Measurements from ENCODE around the gene ANKRD50.

ANKRD50 gene

GRCh38 chr4:124712372-124713184 is at the start of gene ANKRD50:
Gene ANKRD50, minus strand, starts transcription at chr4:124712732. Its CDS starts 2,221 bp downstream, at chr4:124710511.
- peak; percentile 26 for DNase-seq (ENCODE audit: low read depth)

- no peak for DNase-seq (ENCODE audit: low read depth)
Observed at GRCh38 chr4:124757126-124757525, 44.6 kb upstream of the ANKRD50 start.

GRCh38 chr4:124754681-124755080 is 42.1 kb upstream of the ANKRD50 start:
- DNase-seq (ENCODE audit: low read depth), result no peak

GRCh38 chr4:124753941-124754581 is 41.5 kb upstream of the ANKRD50 start:
- no peak for DNase-seq (ENCODE audit: low read depth)

- DNase-seq (ENCODE audit: low read depth), result no peak
Observed at GRCh38 chr4:124749421-124749820, 36.9 kb upstream of the ANKRD50 start.

- no peak for DNase-seq (ENCODE audit: low read depth)
Observed at GRCh38 chr4:124748965-124749364, 36.4 kb upstream of the ANKRD50 start.

- no peak for DNase-seq (ENCODE audit: low read depth)
Observed at GRCh38 chr4:124745985-124746801, 33.7 kb upstream of the ANKRD50 start.

GRCh38 chr4:124743711-124744110 is 31.2 kb upstream of the ANKRD50 start:
- no peak for DNase-seq (ENCODE audit: low read depth)

GRCh38 chr4:124740501-124740900 is 28.0 kb upstream of the ANKRD50 start:
- no peak for DNase-seq (ENCODE audit: low read depth)

GRCh38 chr4:124738994-124739393 is 26.5 kb upstream of the ANKRD50 start:
- no peak for DNase-seq (ENCODE audit: low read depth)

- DNase-seq (ENCODE audit: low read depth), result no peak
Observed at GRCh38 chr4:124737619-124738018, 25.1 kb upstream of the ANKRD50 start.

GRCh38 chr4:124736526-124736925 is 24.0 kb upstream of the ANKRD50 start:
- no peak for DNase-seq (ENCODE audit: low read depth)

- DNase-seq (ENCODE audit: low read depth), result no peak
Observed at GRCh38 chr4:124727331-124727890, 14.9 kb upstream of the ANKRD50 start.

- no peak for DNase-seq (ENCODE audit: low read depth)
Observed at GRCh38 chr4:124726269-124726668, 13.7 kb upstream of the ANKRD50 start.

- no peak for DNase-seq (ENCODE audit: low read depth)
Observed at GRCh38 chr4:124722071-124722470, 9.5 kb upstream of the ANKRD50 start.

GRCh38 chr4:124717101-124717500 is 4.6 kb upstream of the ANKRD50 start:
- no peak for DNase-seq (ENCODE audit: low read depth)

- no peak for DNase-seq (ENCODE audit: low read depth)
Observed at GRCh38 chr4:124713185-124713592, 657 bp upstream of the ANKRD50 start.

GRCh38 chr4:124711471-124712371 is 811 bp downstream of the ANKRD50 start:
- DNase-seq (ENCODE audit: low read depth), result no peak

- DNase-seq (ENCODE audit: low read depth), result no peak
Observed at GRCh38 chr4:124710911-124711310, 1.6 kb downstream of the ANKRD50 start.

- no peak for DNase-seq (ENCODE audit: low read depth)
Observed at GRCh38 chr4:124710015-124710741, 2.4 kb downstream of the ANKRD50 start.

Data from activated T-helper 1 cell treated with Interleukin-2 at 50 U/mL for 16 hours (primary cell).